G401 (cell line): ENCODE measurements around the gene PDIA4. TPM values are rescaled to one million over a fixed set of nuclear protein-coding genes. Genes with fewer than 3 reads are reported as not detected.
A peak's percentile ranks its signal among the peaks of the same experiment; 100 is the strongest.
"Not testable (repeated sequence)": the region's sequence is repeated elsewhere in the genome, so short reads cannot be mapped to it uniquely, and the experiment has no call there.

Experiments used
- DNase-seq: peaks from one replicate; pipeline ENCODE4 v3.0.0-alpha.2; 2015; ENCODE audit warnings: low spot score
- in situ Hi-C: cut with HindIII; loops from 2 replicates; pipeline ENCODE4 v1.10.0; 2016; ENCODE audit warnings: low sequenced_read_pairs, mixed read lengths
- total RNA-seq: library from RNA; depleted of rRNA; stranded (reverse); fragments of >200 nt; shearing (Covaris generic); gene quantifications from 2 replicates; pipeline ENCODE4 v1.2.3, GENCODE V29; 2014

PDIA4 gene
- total RNA-seq, 1 experiment from 2014 or later = 309 TPM

- no peak for DNase-seq
- in situ Hi-C loops = no loop called here
Measured at GRCh38 chr7:149043936-149044335, 15.6 kb upstream of the PDIA4 start.

- no peak for DNase-seq
- in situ Hi-C loops = no loop called here
Measured at GRCh38 chr7:149041350-149041749, 13.0 kb upstream of the PDIA4 start.

DNA sequence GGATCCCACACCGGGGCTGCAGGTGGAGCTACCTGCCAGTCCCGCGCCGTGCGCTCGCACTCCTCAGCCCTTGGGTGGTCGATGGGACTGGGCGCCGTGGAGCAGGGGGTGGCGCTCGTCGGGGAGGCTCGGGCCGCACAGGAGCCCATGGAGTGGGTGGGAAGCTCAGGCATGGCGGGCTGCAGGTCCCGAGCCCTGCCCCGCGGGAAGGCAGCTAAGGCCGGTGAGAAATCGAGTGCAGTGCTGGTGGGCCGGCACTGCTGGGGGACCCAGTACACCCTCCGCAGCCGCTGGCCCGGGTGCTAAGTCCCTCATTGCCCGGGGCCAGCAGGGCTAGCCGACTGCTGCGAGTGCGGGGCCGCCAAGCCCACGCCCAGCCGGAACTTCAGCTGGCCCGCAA, 10.3 kb upstream of the PDIA4 start:
- in situ Hi-C loops, DNase-seq: not testable (repeated sequence)

GRCh38 chr7:149036676-149037075, 8.4 kb upstream of the PDIA4 start:
- DNase-seq = no peak
- in situ Hi-C loops = no loop called here

- in situ Hi-C loops = no loop called here
- DNase-seq = no peak
Measured at GRCh38 chr7:149031353-149031910, 3.1 kb upstream of the PDIA4 start.

GRCh38 chr7:149030439-149030838, 2.1 kb upstream of the PDIA4 start:
- in situ Hi-C loops, DNase-seq: not testable (repeated sequence)

DNA sequence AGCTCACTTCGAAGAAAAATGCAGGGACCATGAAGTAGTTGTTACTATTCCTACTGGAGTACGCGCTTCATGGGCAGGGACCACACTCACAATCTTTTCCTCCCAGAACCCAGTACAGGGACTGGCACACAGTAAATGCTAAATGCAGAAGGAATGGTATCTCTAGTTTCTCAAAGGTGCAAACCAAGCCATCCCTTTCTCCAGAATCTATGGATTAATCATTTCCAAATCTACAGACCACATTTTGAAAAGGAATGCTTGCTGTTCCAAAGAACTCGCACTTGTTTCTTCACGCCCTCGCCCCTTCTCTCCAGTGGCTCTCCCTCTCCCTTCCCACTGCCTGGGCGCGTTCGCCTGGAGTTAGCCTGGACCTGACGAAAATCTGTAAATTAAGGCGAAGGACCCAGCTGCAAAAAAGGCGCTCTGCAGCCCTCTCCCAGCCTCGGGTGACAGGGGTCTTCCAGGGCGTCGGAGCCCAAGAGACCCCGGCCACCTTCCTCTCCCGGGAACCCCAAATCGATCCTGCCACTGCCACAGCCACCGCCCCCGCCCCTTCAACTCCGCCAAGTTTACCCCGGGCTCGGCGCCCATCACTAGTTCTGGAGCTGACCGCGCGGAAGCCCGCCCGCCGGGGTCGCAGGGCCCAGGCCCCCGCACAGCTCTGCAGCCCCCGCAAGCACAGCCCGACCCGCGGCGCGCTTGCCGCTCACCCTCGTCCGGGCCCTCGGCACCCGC, 527 bp downstream of the PDIA4 start:
- in situ Hi-C loops = no loop called here
- peak; percentile 29 for DNase-seq

- in situ Hi-C loops = no loop called here
Measured at GRCh38 chr7:149027055-149027454, 1.2 kb downstream of the PDIA4 start.

DNA sequence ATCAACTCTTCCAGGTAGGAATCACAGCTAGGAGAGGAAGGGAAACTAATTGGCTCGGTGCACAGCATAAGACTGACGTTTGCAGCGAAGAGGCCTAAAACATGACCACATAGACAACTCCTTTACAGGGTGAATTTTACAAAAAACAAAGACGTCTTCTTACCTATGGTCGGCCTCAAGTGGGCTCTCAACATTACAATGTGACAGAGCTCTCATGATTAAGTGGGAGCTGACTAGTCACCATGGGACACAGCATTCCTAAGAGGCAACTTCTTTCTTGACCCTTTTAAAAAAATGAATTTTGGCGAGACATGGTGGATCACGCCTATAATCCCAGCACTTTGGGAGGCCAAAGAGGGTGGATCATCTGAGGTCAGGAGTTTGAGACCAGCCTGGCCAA, 4.6 kb downstream of the PDIA4 start:
- no peak for DNase-seq
- in situ Hi-C loops = no loop called here

More at GRCh38 chr7:149027055-149027454, 1.2 kb downstream of the PDIA4 start:
- DNase-seq = no peak

DNA sequence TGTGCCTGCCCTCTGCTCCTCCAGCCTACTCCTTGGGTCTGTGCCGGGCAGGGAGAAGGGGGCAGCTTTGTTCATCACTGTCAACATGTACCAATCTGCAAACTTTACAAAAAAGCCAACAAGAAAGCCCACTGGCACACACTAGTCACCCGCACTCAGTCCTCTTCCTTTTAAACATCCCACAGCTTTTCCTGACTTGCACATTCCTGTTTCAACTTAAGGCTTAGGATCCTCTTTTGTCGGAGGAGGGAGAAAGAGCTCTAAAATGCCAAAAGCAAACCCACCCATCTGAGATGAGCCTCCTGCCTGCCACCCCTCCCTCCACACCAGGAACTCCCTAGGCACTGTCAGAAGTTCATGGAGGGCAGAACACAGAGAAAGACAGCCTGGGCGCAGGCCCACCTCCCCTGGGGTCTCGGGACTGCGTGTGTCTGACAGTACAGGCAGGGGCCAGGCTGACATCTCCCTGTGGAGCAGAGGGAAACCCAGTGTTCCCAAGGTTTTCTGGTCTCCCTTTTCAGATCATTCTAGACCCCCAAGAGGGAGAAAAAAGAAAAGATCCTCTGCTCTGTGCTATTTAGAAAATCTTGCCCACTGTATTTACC, 5.4 kb downstream of the PDIA4 start:
- in situ Hi-C loops = no loop called here
- peak; percentile 25 for DNase-seq

- in situ Hi-C loops = no loop called here
- no peak for DNase-seq
Measured at GRCh38 chr7:149021725-149022062, 6.6 kb downstream of the PDIA4 start.

DNA sequence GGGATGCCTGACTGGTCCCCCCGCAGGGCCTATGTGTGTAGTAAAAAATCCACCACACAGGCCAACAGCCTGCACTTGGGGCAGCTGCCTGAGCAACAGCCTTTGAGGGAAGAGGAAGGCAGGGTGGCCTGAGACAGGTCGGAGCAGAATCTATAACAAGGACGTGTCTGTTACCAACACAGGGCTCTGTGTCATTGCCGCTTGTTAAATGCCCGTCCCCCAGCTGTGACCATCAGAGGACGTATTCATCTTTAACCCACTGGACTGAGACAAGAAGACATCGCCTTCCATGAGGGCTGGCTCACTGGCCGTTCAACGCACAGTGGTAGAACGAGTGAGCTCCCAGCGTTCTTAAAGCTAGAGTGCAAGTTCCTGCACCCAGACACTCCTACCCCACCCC, 7.8 kb downstream of the PDIA4 start:
- DNase-seq = no peak
- in situ Hi-C loops = no loop called here

DNA sequence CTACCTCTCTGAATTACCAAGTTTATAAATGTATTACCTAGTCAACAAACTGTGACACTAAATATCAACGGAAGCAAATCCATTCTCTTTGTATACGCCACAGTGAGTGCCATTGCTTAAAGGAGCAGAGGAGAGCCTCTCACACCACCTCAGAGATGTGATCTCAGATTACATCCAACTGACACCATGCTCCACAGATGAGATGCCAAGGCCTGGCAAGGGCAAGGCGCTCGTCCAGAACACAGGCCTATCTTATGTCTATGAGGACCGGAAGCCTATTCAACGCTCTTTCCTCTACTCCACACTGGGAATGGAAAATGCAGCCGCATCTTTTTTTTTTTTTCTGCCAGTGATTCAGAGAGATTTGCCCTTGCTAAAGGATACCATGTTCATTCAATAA, 11.4 kb downstream of the PDIA4 start:
- no peak for DNase-seq
- in situ Hi-C loops = no loop called here

- DNase-seq = no peak
- in situ Hi-C loops = no loop called here
Measured at GRCh38 chr7:149014309-149014708, 14.0 kb downstream of the PDIA4 start.

DNA sequence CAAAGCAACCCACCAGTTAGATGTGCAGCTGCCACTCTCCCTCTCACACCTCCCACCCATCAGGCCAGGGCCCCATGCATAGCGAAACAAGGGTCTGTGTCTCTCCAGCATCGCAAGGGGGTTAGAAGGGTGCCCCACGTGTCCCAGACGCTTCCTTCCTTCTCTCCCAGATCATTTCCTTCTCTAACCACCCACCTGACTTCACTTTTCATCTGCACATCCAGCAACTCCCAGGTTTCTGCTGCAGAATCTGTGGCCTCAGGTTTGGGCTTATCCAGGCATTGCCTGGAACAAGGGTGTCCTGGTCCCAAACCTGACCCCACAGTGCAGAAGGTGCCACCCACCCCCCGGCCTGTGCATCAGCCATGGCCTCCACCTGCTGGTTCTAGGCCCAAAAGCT, 14.4 kb downstream of the PDIA4 start:
- in situ Hi-C loops = no loop called here
- no peak for DNase-seq

DNA sequence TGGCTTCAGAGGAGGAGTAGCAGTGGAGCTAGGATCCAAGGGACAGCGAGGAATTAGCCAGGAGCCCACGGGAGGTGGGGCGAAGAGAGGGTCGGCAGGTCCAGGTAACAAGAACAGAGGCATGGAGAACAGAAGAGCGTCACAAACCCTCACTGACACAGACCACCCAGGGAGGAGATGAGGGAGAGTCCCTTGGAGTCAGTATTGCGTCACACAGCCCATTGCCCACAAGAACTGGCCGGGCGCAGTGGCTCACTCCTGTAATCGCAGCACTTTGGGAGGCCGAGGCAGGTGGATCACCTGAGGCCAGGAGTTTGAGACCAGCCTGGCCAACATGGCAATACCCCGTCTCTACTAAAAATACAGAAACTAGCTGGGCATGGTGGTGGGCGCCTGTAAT, 15.6 kb downstream of the PDIA4 start:
- in situ Hi-C loops, DNase-seq: not testable (repeated sequence)

- DNase-seq = no peak
- in situ Hi-C loops = no loop called here
Measured at GRCh38 chr7:149011491-149011890, 16.8 kb downstream of the PDIA4 start.

DNA sequence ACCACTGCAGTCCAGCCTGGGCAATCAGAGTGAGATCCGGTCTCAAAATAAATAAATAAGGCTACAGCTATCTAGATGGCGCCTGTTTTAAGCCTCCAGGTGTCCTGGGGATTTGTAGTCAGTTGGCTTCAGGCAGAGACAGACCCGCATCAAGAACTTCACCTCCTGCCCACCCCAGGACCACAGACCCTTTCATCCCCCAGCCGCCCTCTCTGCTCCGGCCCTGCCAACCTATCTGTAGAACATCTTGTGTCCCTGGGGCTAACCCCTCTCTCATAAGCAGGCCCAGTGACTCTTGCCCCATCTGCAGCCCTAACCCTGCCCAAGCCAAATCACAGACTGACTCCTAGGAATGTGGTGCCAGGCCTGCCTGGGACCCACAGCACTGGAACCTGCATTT, 17.9 kb downstream of the PDIA4 start:
- no peak for DNase-seq
- in situ Hi-C loops = no loop called here

GRCh38 chr7:149009527-149009926, 18.8 kb downstream of the PDIA4 start:
- in situ Hi-C loops = no loop called here
- no peak for DNase-seq

DNA sequence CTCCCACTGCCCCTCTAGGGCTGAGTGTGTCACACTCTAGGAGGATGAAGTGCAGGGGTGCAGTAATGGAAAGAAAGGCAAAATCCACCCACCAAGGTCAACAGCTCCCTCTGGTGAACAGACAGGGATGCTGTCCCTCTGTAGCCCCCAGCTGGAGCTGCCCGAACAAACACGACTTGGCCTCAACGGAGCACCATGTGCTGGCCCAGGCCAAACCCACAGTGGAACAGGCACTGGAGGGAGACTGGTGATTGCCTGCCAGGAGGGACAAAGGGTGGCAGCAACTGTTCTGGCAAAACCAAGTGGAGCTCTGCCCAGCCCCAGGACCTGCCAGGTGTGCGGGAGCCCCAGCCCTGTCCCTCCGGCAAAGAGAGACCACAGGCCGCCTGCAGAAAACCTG, 20.7 kb downstream of the PDIA4 start:
- no peak for DNase-seq

DNA sequence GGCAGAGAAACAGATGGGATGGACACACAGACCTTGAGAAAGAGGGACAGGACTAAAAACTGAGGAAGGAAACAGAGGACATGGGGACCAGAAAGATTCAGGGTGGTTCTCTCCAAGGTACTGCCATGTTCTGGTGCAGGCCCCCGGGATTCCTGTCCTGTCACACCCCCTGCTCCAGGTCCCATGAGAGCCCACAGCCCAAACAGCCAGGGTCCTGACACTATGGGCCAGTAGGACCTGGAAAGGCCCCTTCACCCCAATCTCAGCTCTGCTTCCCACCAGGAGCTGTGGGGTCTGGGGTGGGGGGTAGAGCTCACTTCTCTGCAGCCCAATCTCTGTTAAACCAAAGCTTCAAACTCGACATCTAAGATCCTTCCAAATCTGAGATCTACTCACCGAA, 21.2 kb downstream of the PDIA4 start:
- in situ Hi-C loops = no loop called here
- DNase-seq = no peak

More for the DNA sequence above, 20.7 kb downstream of the PDIA4 start:
- in situ Hi-C loops = no loop called here
